ENCODE measurements around the gene SPATA22.

DNA sequence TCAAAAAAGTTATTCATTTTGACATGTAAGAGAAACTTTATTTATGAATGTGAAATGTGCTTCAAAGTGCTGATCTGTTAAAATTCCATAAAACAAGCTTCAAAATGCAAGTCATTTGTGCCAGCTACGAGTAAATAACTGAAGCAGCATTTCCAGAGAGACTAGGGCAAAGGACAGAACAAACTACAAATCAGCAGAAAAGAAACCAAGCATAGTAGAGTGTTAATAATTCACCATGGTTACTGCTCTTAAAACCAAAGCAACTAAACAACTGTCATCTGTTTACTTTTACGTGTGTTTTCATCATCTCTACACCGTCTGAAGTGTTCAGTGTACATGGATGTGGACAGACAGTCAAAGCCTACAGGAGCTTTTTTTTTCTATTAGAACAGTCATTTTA lies 2.6 kb upstream of the SPATA22 start:
- TF ChIP-seq CTCF (IDR thresholded peaks at IDR 0.05) (no peak), POLR2A (IDR thresholded peaks at IDR 0.05) (no peak), EP300 (IDR thresholded peaks at IDR 0.05) (no peak), POLR2AphosphoS5 (IDR thresholded peaks at IDR 0.05) (no peak)

All from gastroesophageal sphincter (tissue), 3 donors.